GM23248 (cell line): ENCODE data around the gene NXT1. TPM values are rescaled to one million over a fixed set of nuclear protein-coding genes. Genes with fewer than 3 reads are reported as not detected.

Source experiments
- DNase-seq: peaks from one replicate; pipeline ENCODE4 v3.0.0-alpha.2; 2015
- H2AFZ ChIP-seq: fragments of 200-600 bp; sonication (generic); 2 replicates; pipeline ENCODE4 v1.6.1; 2016; ENCODE audit warnings: antibody characterized with exemption
- H3F3A ChIP-seq: fragments of 200-600 bp; sonication (generic); 2 replicates; pipeline ENCODE4 v1.6.1; 2016; ENCODE audit warnings: mild to moderate bottlenecking, antibody characterized with exemption, mixed run types; ENCODE audit not compliant: insufficient read depth
- H3K27ac ChIP-seq: fragments of 200-600 bp; sonication (generic); 2 replicates; pipeline ENCODE4 v1.5.1; 2016; ENCODE audit warnings: mild to moderate bottlenecking
- H3K27me3 ChIP-seq: fragments of 200-600 bp; sonication (generic); replicated peaks from 2 replicates; pipeline ENCODE4 v1.6.1; 2016; ENCODE audit warnings: mild to moderate bottlenecking; ENCODE audit not compliant: insufficient read depth
- H3K36me3 ChIP-seq: fragments of 200-600 bp; sonication (generic); 2 replicates; pipeline ENCODE4 v1.6.1; 2016; ENCODE audit warnings: low read depth, mild to moderate bottlenecking
- H3K4me1 ChIP-seq: fragments of 200-600 bp; sonication (generic); 2 replicates; pipeline ENCODE4 v1.6.1; 2016; ENCODE audit warnings: mild to moderate bottlenecking; ENCODE audit not compliant: insufficient read depth
- H3K4me2 ChIP-seq: fragments of 200-600 bp; sonication (generic); one replicate; pipeline ENCODE4 v1.6.1; 2016; ENCODE audit warnings: mild to moderate bottlenecking; ENCODE audit not compliant: unreplicated experiment
- H3K4me3 ChIP-seq: fragments of 200-600 bp; sonication (generic); 2 replicates; pipeline ENCODE4 v1.5.1; 2016; ENCODE audit warnings: mild to moderate bottlenecking
- H3K79me2 ChIP-seq: fragments of 200-600 bp; sonication (generic); 2 replicates; pipeline ENCODE4 v1.6.1; 2016; ENCODE audit warnings: mild to moderate bottlenecking; ENCODE audit not compliant: insufficient read depth
- H3K9ac ChIP-seq: fragments of 200-600 bp; sonication (generic); 2 replicates; pipeline ENCODE4 v1.6.1; 2016; ENCODE audit warnings: mild to moderate bottlenecking
- H3K9me2 ChIP-seq: fragments of 200-600 bp; sonication (generic); 2 replicates; pipeline ENCODE4 v1.6.1; 2016; ENCODE audit warnings: mixed run types, mild to moderate bottlenecking, moderate library complexity; ENCODE audit not compliant: insufficient read depth
- H3K9me3 ChIP-seq: fragments of 200-600 bp; sonication (generic); one replicate; pipeline ENCODE4 v1.6.1; 2017; ENCODE audit warnings: low read depth
- H4K20me1 ChIP-seq: fragments of 200-600 bp; sonication (generic); 2 replicates; pipeline ENCODE4 v1.6.0; 2016; ENCODE audit not compliant: insufficient read depth
- EZH2 ChIP-seq: fragments of 200-600 bp; sonication (generic); IDR thresholded peaks from 2 replicates; pipeline ENCODE4 v1.6.1; 2018; ENCODE audit warnings: antibody characterized with exemption, mild to moderate bottlenecking; ENCODE audit not compliant: insufficient read depth, poor library complexity, severe bottlenecking
- EZH2phosphoT487 ChIP-seq: fragments of 200-600 bp; sonication (generic); IDR thresholded peaks from 2 replicates; pipeline ENCODE4 v1.6.1; 2018; ENCODE audit warnings: antibody characterized with exemption, moderate library complexity, mild to moderate bottlenecking, low read depth; ENCODE audit not compliant: insufficient read depth
- WGBS, 2 experiments: methylation state at CpG; one replicate each; pipeline ENCODE4 v1.1.6; 2015 to 2017; ENCODE audit warnings: low lambda C conversion rate in 2 of 2, low coverage in 1 of 2; ENCODE audit errors: missing lambda C conversion rate in 2 of 2; 5-methylcytosine and 5-hydroxymethylcytosine counted together
- in situ Hi-C: fragments of 300-500 bp; cut with MboI; formaldehyde crosslinking; loops from 2 replicates; pipeline ENCODE4 v1.15.0; 2020
- polyA plus RNA-seq: library from polyadenylated mRNA; unstranded; fragments of >200 nt; fragmentation: Nextera tagmentation; extraction: Ambion mirVana; gene quantifications from 2 replicates; pipeline ENCODE4 v1.2.1, GENCODE V29; 2016
- small RNA-seq: library from RNA; depleted of rRNA; stranded (forward); fragments of <200 nt; gene quantifications from one replicate; pipeline ENCODE3, GENCODE V24; 2014; ENCODE audit warnings: low read depth, low replicate concordance
- total RNA-seq: library from RNA; depleted of rRNA; stranded (reverse); fragments of >200 nt; shearing (Covaris generic); gene quantifications from 2 replicates; pipeline ENCODE4 v1.2.3, GENCODE V29; 2014; rRNA removed

Gene NXT1
- total and polyA plus RNA-seq, 2 experiments from 2014 or later, result 29.8 to 31.5 TPM

DNA sequence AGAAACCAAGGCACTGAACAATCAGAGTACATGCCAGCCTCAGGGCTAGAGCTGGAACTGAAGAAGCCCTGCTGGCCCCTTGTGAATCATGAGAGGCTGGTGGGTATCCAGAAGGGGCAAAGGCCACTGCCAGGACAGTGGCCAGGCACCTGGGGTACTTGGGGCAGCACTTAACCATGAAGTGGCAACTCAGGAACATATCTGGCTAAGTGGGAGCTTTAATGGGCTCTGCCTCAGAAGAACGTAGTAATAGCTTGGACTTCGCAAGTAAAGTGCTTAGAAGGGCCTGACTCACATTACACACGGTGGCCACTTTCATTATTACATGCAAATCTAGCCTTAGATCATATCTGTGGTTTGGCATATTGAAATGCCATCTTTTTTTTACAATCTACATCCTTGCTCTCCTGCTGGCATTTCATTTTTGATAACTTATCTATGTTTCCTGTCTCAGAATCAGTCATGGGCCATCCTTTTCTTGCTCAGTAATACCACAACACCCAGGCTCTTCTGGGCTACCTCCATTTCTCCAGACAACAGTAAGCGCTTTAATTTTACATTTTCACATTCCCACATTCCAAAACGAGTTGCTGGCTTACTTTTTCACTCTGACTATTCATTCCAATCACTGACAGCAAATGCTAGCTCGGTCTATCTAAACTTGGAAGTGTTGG is 49.1 kb downstream of the NXT1 start:
- no peak for TF ChIP-seq EZH2phosphoT487
- no peak for TF ChIP-seq EZH2
- WGBS, 2 experiments, result 48 to 55% methylated on average over 6 of the region's 6 CpGs
- in situ Hi-C loops, result no loop called here
- H3K4me2 ChIP-seq, result peak overlapping the region; percentile 8
- H4K20me1 ChIP-seq, result 0 out of 2 replicates have a peak, but pooled peaks cover 3% of the 10 kb centered on the region
- no peaks in the 10 kb centered on the region for H3K27me3 ChIP-seq
- no peaks in the 10 kb centered on the region for H3K9me3 ChIP-seq
- H3K4me1 ChIP-seq, result peaks cover 18% of the 10 kb centered on the region
- H3K36me3 ChIP-seq, result no peaks in the 10 kb centered on the region
- H3K9me2 ChIP-seq, result no peaks in the 10 kb centered on the region
- peaks cover 15% of the 10 kb centered on the region for H3F3A ChIP-seq
- H3K79me2 ChIP-seq, result peaks cover 84% of the 10 kb centered on the region
- peak overlapping the region; percentile 42 for H3K27ac ChIP-seq
- H2AFZ ChIP-seq, result no peak overlapping the region
- H3K4me3 ChIP-seq, result no peak overlapping the region
- no peak overlapping the region for H3K9ac ChIP-seq
- peak; percentile 80 for DNase-seq

DNA sequence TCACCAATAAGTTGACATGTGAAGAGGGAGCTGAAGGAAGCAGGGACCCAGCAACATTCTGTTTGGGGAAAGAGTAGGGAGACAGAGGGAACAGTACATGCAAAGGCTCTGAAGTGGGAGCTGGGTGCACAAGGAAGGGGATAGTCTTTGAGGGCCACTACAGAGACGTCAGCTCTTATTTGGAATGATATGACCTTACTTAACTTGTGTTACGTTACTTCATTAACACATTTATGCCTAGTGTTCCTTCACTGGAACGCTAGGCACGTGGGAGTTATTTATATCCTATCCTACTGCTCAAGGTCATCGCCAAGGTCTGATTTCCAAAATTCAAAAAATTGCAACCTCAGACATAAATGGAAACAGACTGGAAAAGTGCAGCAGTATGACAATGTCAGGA is 50.5 kb downstream of the NXT1 start:
- H3K27ac ChIP-seq, result no peak overlapping the region
- peaks cover 87% of the 10 kb centered on the region for H3K79me2 ChIP-seq
- H2AFZ ChIP-seq, result no peak overlapping the region
- no peak for DNase-seq
- H3K27me3 ChIP-seq, result no peaks in the 10 kb centered on the region
- 96 to 98% methylated on average over 5 of the region's 5 CpGs for WGBS, 2 experiments
- H3F3A ChIP-seq, result peaks cover 15% of the 10 kb centered on the region
- H3K9ac ChIP-seq, result no peak overlapping the region
- in situ Hi-C loops, result no loop called here
- H4K20me1 ChIP-seq, result 0 out of 2 replicates have a peak, but pooled peaks cover 4% of the 10 kb centered on the region
- no peak overlapping the region for H3K4me2 ChIP-seq
- no peaks in the 10 kb centered on the region for H3K36me3 ChIP-seq
- H3K9me2 ChIP-seq, result no peaks in the 10 kb centered on the region
- TF ChIP-seq EZH2 (no peak), EZH2phosphoT487 (no peak)
- H3K4me1 ChIP-seq, result peaks cover 18% of the 10 kb centered on the region
- H3K4me3 ChIP-seq, result no peak overlapping the region
- no peaks in the 10 kb centered on the region for H3K9me3 ChIP-seq

DNA sequence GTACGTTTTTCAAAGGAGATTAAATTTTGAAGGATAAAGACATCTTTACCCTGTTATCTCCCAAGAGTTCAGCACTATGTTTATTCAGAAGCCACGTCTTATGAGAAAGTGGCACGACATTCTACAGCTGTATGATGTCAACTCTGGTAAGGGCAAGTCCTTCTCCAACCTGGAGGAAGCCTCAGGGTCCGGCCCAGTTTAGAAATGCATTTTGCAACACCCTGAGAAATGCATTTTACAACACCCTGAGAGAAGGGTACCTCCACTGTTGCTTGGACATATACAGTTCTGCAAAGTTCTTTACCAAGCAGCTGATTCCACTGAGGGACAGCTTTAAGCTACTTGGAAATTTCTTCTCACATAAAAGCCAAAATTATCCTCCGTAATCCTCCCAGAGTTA is 53.2 kb downstream of the NXT1 start:
- H3K79me2 ChIP-seq, result peaks cover 91% of the 10 kb centered on the region
- H2AFZ ChIP-seq, result no peak overlapping the region
- DNase-seq, result no peak
- H3K4me1 ChIP-seq, result peaks cover 11% of the 10 kb centered on the region
- H3K9ac ChIP-seq, result no peak overlapping the region
- H4K20me1 ChIP-seq, result peaks cover 9% of the 10 kb centered on the region; the same call in 1 of the 2 replicates
- no peak overlapping the region for H3K4me3 ChIP-seq
- H3K27me3 ChIP-seq, result no peaks in the 10 kb centered on the region
- no peaks in the 10 kb centered on the region for H3K9me3 ChIP-seq
- H3K36me3 ChIP-seq, result no peaks in the 10 kb centered on the region
- H3K9me2 ChIP-seq, result no peaks in the 10 kb centered on the region
- no peak overlapping the region for H3K4me2 ChIP-seq
- no peak for TF ChIP-seq EZH2phosphoT487
- TF ChIP-seq EZH2, result no peak
- in situ Hi-C loops, result no loop called here
- no peak overlapping the region for H3K27ac ChIP-seq
- 77 to 83% methylated on average over 5 of the region's 5 CpGs for WGBS, 2 experiments
- peaks cover 9% of the 10 kb centered on the region for H3F3A ChIP-seq

DNA sequence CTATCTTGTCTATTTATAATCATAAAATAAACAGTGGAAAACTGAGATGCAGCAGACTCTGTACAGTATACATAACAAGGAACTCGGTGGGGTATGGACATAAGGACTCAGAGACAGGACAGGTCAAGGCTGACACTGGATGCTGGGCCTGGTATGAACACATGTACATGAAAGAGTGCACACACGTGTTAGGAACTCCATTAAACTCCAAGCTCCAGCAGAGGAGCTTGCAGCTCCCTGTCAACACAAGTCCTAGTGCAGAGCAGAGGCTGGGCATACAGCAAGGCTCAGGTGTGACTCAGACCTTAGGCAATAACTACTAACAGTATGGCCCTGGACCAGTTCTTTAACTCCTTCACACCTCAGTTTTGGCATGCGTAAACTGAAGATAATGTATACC is 53.6 kb downstream of the NXT1 start:
- DNase-seq, result peak; percentile 81
- Histone ChIP-seq H3K9ac (no peak overlapping the region), H3F3A (peaks cover 9% of the 10 kb centered on the region), H3K36me3 (no peaks in the 10 kb centered on the region), H3K4me1 (peaks cover 11% of the 10 kb centered on the region), H2AFZ (no peak overlapping the region), H3K4me3 (no peak overlapping the region), H3K27me3 (no peaks in the 10 kb centered on the region), H3K79me2 (peaks cover 91% of the 10 kb centered on the region), H3K9me2 (no peaks in the 10 kb centered on the region), H3K4me2 (no peak overlapping the region), H3K9me3 (no peaks in the 10 kb centered on the region), H4K20me1 (peaks cover 9% of the 10 kb centered on the region; the same call in 1 of the 2 replicates), H3K27ac (no peak overlapping the region)
- 43 to 49% methylated on average over 3 of the region's 3 CpGs for WGBS, 2 experiments
- in situ Hi-C loops, result no loop called here
- TF ChIP-seq EZH2 (no peak), EZH2phosphoT487 (no peak)

Small RNAs within 50 kb of the gene (small RNA-seq; reads per million reads assigned to genes)
- not detected for gene RNA5SP479

Other genes with a start within 250 kb of the NXT1 start
- gene GZF1, start 11.4 kb downstream of the NXT1 start, total RNA-seq, result 11.0 and 12.3 TPM in 2 replicates
- gene GZF1, start 11.4 kb downstream of the NXT1 start, polyA plus RNA-seq, result 5.9 and 6.3 TPM in 2 replicates
- gene NAPB, start 70.7 kb downstream of the NXT1 start, total RNA-seq, result 8.1 and 9.9 TPM in 2 replicates
- gene NAPB, start 70.7 kb downstream of the NXT1 start, polyA plus RNA-seq, result 5.4 and 5.9 TPM in 2 replicates
- gene CSTL1, start 88.9 kb downstream of the NXT1 start, total RNA-seq, result not detected in 2 replicates
- gene CSTL1, start 88.9 kb downstream of the NXT1 start, polyA plus RNA-seq, result not detected in 2 replicates
- gene CST11, start 102.1 kb downstream of the NXT1 start, total RNA-seq, result not detected in 2 replicates
- gene CST11, start 102.1 kb downstream of the NXT1 start, polyA plus RNA-seq, result not detected in 2 replicates
- gene CST8, start 140.3 kb downstream of the NXT1 start, total RNA-seq, result not detected in 2 replicates
- gene CST8, start 140.3 kb downstream of the NXT1 start, polyA plus RNA-seq, result not detected in 2 replicates
- not detected in 2 replicates for gene CST9L, start 217.7 kb downstream of the NXT1 start, total RNA-seq
- gene CST9L, start 217.7 kb downstream of the NXT1 start, polyA plus RNA-seq, result not detected in 2 replicates